Measurements from ENCODE around the gene XRCC3.

The XRCC3 gene

DNA sequence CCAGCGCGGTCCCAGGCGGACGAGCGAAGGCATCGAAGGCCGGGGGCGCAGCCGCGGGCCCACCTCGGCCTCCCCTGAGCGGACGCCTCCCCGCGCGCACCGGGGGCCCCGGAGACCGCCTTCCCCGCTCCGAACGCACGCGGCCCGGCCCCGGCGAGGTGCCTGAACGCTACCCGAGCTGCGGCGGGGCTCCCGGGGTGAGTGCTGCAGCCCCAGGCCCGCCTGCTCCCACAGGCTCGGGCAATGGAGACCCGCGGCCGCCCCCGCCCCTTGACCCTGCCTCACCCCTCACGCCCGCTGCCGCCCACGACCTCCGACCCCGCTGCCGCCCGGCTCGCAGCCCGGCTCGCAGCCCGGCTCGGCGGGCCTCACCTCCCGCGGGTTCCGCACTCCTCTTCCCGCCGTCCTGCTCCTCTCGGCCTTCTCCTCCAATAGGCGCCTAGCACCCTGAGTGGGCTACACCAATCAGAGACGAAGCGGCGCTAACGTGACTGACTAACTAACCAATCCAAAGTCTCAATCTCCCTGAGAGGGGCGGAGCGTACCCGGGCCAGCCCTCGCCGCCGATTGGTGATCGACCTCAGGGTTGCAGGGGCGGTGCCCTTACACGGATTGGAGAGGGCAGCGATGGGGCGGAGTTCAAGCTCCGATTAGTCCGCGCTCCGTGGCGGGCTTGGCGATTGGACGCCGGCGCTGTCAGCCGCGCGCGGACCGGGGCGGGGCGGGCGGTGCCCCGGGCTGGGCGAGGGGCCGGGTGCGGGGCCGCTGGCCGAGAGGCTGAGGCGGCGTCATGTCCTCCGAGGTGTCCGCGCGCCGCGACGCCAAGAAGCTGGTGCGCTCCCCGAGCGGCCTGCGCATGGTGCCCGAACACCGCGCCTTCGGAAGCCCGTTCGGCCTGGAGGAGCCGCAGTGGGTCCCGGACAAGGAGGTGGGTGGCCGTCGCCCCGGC lies at the start of gene XRCC3, which contains the start of gene ZFYVE21:
TSS of gene XRCC3 (minus strand) at position 400 of the 949 bp plus-strand sequence. CDS start 4,364 bp downstream, outside the sequence.
TSS of gene ZFYVE21 (plus strand) at position 759 of the 949 bp plus-strand sequence. CDS start at position 791, 32 bp downstream.
- peak; percentile 98 to 100 for DNase-seq

DNA sequence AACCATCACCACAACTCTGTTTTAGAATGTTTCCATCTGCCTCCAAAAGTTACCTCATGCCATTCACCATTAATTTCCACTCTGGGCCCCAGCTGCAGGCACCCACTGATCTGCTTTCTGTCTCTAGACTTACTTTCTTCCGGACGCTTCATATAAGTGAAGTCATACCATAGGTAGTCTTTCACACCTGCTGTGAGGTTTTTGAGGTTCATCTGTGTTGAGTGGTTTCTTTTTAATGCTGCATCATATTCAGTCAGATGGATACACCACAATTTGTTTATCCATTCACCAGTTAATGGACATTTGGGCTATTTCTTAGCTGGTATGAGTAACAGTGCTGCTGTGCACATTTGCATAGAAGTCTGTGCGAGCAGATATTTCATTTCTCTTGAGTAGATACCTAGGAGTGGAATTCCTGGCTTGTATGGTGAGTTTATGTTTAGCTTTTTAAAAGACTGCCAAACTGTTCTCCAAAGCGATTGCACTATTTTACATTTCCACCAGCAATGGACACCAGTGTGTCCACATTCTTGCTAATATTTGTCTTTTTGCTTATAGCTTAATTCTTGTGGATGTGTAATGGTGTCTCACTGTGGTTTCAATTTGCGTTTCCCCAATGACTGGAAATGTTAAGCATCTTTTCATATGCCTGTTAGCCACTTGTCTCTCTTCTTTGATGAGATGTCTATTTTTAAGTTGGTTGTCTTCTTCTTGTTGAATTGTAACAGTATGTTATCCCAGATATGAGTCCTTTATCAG lies 48.7 kb upstream of the XRCC3 start:
- DNase-seq = no peak

- no peak for DNase-seq
Measured at GRCh38 chr14:103762541-103762940, 47.3 kb upstream of the XRCC3 start.

GRCh38 chr14:103762036-103762435 lies 46.8 kb upstream of the XRCC3 start:
- DNase-seq = no peak

- DNase-seq = no peak
Measured at GRCh38 chr14:103758059-103758776, 43.0 kb upstream of the XRCC3 start.

GRCh38 chr14:103755060-103755459 lies 39.8 kb upstream of the XRCC3 start:
- DNase-seq = no peak

DNA sequence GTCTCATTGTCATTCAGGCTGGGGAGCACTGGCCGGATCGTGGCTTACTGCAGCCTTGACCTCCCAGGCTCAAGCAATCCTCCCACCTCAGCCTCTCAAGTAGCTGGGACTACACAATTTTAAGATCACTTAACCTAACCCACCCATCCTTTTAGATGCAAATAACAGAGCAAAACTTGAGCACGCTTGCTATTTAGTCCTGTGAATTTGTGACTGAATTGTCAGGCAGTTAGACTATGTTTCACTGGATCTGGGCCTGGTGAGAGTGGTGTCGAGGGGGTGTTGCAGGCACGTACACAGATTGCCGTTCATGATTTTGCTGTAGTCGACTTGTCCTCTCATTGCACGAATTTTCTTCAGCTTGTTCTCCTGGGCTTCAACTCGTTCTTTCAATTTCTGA lies 38.5 kb upstream of the XRCC3 start:
- no peak for DNase-seq

GRCh38 chr14:103749860-103750259 lies 34.6 kb upstream of the XRCC3 start:
- DNase-seq = no peak

DNA sequence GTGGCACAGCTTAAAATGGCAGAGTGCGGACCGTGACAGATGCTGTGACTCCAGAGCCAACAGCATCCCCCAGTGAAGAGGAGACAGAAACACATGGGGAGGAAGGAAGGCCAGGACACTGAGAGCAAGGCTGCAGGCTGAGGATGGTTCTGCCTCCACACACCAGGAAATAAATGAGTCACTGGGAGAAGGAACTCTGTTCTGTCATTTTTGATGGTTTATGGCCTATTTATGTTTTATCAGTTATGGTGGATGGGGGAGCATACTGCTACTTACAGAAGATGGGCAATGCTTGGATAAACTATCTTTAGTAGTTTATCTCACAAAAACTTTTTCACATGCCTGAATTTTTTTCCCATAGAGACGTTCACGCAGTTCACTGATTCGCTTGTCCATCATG lies 34.2 kb upstream of the XRCC3 start:
- DNase-seq = no peak

GRCh38 chr14:103748534-103748857 lies 33.2 kb upstream of the XRCC3 start:
- DNase-seq = peak; percentile 27 to 34

DNA sequence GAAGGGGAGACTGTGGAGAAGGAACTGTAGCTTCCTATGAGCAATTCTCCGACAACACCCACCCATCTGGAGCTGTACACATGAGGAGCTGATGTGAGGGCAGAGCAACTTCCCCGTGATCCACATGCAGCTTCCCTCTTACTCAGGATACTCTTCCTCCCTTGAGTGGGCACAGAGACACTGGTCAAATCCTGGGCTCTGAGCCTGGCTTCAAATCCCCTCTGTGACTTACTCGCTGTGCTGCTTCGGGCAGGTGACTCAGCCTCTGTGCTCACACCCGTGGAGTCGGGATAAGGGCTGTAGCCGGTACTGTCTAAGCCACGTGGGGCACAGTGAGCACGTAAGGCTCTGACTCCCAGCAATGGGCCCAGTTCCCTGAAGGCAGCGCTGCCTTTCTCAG lies 31.4 kb upstream of the XRCC3 start:
- no peak for DNase-seq

DNA sequence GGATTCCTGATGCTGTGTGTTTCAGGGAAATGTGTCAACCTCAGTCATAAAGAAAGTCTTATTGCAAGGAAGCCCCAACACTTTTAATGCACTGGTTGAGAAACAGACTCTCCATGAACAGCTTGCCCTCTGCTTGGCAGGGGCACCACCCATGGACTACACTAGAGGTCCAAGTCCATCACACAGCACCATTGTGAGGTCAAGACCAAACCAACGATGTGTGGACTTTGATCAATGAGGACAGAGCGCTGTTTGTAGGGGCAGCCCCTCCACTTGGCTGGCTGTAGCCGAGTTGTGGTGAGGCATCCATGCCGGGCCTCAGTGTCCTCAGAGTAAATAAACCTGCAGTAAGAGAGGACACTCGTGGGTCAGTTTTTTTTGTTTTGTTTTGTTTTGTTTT lies 30.2 kb upstream of the XRCC3 start:
- no peak for DNase-seq

DNA sequence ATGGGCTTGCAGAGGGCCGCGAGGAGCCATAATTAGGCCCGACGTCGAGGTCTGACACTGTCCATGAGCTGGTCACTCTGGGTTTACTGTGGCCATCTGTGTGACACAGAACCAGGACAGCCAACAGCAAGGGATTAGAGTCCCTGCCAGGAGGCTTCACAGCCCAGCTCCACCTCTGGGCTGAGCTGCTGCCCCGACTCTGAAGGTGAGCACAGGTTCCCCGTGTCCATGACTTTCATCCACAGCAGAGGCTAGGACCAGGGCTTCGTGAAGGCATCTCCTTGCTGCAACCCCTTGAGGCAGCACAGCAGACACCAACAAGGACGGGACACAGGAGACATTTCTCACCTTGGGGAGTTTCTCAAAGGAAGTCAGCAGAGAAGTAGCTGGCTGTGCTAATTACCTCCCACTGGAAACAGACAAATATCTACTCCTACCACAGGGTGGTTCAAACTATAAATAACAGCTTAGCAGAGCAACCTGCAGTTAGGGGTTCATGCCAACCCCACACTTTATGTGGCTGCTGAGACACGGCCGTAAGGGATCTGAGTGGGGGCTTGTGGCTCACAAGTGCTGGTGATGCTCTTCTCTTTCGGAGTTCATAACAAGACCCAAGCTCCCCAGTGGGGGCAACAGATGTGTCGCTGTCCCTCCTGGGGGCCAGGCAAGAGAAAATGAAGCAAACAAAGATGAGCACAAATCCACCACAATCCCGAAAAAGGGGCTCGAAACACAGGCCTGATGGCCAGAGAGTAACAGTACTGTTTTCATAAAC lies 29.6 kb upstream of the XRCC3 start:
- DNase-seq = no peak

DNA sequence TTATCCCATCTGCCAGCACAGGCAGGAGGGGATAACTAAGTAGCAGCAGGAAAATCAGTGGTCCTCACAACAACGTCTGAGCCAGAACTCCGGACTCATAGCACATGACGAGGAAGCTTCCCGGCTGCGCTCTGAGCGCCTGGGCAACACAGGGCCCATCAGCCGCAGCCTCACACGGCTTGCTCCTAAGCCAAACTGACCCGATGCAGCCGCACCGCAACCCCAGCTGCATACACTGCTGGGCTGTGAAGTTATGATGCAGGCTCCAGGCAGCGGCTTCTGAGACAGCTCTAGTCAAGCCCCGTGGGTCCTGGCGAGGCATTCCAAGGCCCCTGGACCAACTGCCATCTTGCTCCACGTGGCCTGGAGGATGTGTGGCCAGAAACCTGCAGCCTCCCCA lies 28.4 kb upstream of the XRCC3 start:
- DNase-seq = no peak

DNA sequence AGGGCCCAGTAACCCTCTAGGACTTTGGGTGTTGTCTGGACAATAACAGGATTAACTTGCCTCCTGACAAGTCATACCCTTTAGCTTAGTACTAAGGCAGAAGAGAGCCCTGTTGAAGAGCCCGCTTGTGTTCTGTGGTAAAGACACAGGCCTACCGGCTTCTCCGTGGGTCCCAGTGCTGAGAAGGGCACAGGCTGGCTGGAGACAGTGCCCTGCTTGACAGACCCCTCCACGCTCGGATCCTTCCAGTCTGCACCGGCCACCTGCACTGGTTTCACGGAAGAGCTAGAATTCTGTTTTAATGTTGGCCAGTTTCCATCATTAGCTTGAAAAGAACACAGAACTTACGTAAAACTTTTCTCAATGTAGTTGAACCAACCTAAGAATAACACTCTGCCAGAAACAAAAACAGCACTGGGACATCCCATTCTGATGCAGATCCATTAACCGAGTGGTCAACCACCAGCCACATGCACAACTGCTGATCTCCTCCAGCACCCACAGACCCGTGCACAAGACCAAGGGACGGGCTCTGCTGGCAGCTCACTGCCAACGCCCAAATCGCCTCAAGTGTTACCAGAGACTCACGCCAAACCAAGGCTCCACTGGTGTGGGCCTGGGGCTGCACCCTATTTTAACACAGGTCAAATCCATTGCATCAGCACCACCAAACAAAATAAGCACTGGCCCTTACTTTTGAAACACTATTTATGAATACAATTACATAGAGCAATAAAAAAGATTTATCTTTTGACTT lies 27.4 kb upstream of the XRCC3 start:
- no peak for DNase-seq

- no peak for DNase-seq
Measured at GRCh38 chr14:103741876-103742275, 26.6 kb upstream of the XRCC3 start.

DNA sequence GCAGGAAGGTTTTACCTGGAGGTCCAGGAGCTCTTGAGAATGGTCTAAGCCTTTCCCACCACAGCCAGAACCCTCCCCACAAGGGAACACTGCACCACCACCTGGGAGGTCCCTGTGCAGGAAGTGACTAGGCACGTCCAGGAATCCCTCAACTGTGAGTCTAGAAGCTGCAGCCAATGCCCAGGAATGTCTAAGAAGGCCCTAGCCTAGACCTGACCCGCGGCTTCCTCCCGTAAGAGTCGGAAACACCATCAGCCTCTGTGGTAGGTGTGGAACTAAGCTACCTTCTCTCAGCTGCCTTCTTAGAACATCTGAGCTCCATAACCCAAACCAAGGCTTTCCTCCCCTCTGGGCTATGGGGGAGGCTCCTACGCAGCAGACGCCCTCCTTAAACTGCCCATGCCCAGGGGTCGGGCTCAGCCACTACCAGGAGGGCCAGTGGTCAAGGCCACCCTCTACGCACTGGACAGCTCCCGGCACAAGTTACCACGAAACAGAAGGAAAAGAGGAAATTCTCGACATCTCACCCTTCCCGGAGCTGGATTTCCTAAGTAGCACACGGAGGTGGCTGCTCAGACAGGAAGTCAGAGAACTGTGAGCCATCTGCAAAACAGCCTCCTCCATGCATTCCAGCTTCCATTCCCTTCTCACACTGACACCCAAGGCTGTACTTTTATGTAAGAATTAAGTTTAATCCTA lies 25.9 kb upstream of the XRCC3 start:
- DNase-seq = no peak

- DNase-seq = no peak
Measured at GRCh38 chr14:103739793-103740501, 24.7 kb upstream of the XRCC3 start.

- no peak for DNase-seq
Measured at GRCh38 chr14:103739466-103739792, 24.2 kb upstream of the XRCC3 start.

DNA sequence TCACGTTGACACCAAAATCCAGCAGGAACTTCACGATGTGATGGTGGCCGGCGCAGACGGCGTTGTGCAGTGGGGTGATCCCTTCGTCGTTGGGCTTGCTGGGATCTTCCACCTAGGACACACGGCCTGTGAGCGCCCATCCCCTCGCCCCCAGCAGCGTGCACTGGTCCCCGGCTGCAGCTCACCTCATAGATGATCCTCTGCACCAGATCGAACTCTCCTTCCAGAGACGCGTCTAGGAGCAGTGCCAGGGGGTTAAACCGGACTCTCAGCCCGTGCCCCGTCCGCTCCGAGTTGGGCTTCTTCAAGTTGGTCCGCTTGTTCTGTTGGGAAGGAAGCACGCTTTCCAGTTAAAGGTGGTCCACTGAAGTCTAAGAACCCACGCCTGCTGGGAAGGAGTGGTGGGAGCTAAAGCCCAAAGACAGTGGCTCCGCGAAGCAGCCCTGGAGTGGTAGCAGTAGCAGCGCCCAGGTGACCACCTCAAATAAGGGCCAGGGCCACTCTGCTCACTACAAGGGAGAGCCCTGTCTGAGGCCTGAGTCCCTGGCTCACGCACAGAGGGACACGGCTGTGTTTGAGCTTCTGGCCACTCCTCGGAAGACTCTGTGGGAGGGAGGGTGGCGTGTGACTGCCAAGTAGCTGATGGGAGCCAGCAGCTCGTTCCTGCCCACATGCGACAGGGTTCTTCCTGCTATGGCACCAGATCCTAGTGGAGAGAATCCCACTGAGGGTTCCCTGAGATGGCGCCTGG lies 23.6 kb upstream of the XRCC3 start:
- DNase-seq = no peak

Measured in stimulated activated CD4-positive, alpha-beta T cell treated with anti-CD3 and anti-CD28 coated beads, Interleukin-4, amount 100 ng/mL, for 4 hours (primary cell).